GM12878 (cell line): ENCODE results near the gene PITPNC1.

ENCODE experiments used
- ASH2L ChIP-seq: fragments of 300-600, 200-600 bp; sonication (generic); IDR thresholded peaks from 2 replicates; pipeline ENCODE4 v1.6.1; 2017; ENCODE audit warnings: low read depth, mild to moderate bottlenecking, borderline replicate concordance
- DPF2 ChIP-seq: fragments of 450-650 bp; IDR thresholded peaks from 2 replicates; pipeline ENCODE4 v1.6.1; 2017; ENCODE audit warnings: mild to moderate bottlenecking
- EP300 ChIP-seq, 2 experiments: fragments of 150-350 bp in 1 of 2; IDR thresholded peaks; 2 replicates each; pipeline ENCODE4 v1.6.1; 2011 to 2012; ENCODE audit warnings: low read depth in 2 of 2, low read length in 2 of 2, borderline replicate concordance in 1 of 2, improper control_type of control experiment in 1 of 2, inconsistent platforms in 1 of 2; ENCODE audit not compliant: control insufficient read depth in 1 of 2
- EZH2 ChIP-seq: IDR thresholded peaks from 2 replicates; pipeline ENCODE4 v1.6.1; 2012; ENCODE audit warnings: low read depth, mild to moderate bottlenecking, control low read depth, inconsistent platforms, low read length, borderline replicate concordance; ENCODE audit not compliant: control insufficient read depth
- JUNB ChIP-seq: IDR thresholded peaks from 2 replicates; pipeline ENCODE4 v1.6.1; 2016; ENCODE audit warnings: antibody characterized with exemption, mild to moderate bottlenecking
- POLR2AphosphoS5 ChIP-seq: IDR thresholded peaks from 2 replicates; pipeline ENCODE4 v1.6.1; 2011; ENCODE audit warnings: mild to moderate bottlenecking, low read length, inconsistent platforms
- SIX5 ChIP-seq: IDR thresholded peaks from 2 replicates; pipeline ENCODE4 v1.6.1; 2011; ENCODE audit warnings: mild to moderate bottlenecking, low read depth, low read length, moderate library complexity; ENCODE audit not compliant: severe bottlenecking
- TARDBP ChIP-seq: IDR thresholded peaks from 2 replicates; pipeline ENCODE4 v1.6.1; 2016; ENCODE audit warnings: borderline replicate concordance
- ZNF384 ChIP-seq: IDR thresholded peaks from 2 replicates; pipeline ENCODE4 v1.6.1; 2012; ENCODE audit warnings: low read depth, mild to moderate bottlenecking, low read length, improper control_type of control experiment, borderline replicate concordance
- TF ChIP-seq, protein P1 (sequence below), 3 experiments: IDR thresholded peaks in 2 of 3; conservative IDR thresholded peaks in 1 of 3; 2 replicates each; pipeline ENCODE4 v1.5.1; 2011; ENCODE audit warnings: low read depth in 3 of 3, low read length in 3 of 3, mild to moderate bottlenecking in 3 of 3, control low read depth in 2 of 3, moderate library complexity in 2 of 3, inconsistent platforms in 1 of 3, mixed read lengths in 1 of 3; ENCODE audit not compliant: control insufficient read depth in 2 of 3, insufficient read depth in 1 of 3; ENCODE audit errors: extremely low read depth in 1 of 3
- TF ChIP-seq, protein P2 (sequence below): IDR thresholded peaks from 2 replicates; pipeline ENCODE4 v1.6.1; 2012; ENCODE audit warnings: mild to moderate bottlenecking, low read depth, low read length
- TF ChIP-seq, protein P3 (sequence below): IDR thresholded peaks from 2 replicates; pipeline ENCODE4 v1.6.1; 2012; ENCODE audit warnings: improper control_type of control experiment, low read depth, low read length; ENCODE audit not compliant: insufficient replicate concordance

DNA sequence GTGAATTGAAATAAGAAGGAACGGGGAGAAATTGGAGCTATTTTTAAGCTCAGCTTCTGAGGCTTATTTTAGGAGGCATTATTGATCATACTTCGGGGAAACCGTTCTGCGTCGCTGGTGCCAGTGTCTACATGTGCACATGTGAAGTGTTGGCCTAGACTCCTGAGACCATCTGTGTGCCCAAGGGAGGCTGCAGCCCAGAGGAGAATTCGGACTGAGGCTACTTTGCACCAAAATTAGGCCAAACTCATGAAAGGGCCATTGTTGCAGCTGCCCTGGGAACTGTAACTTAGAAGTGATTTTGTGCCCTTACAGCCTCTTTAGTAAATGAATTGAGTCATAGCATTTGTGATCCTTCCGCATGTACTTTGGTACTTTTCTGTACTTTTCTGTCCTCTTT, 238.7 kb downstream of the PITPNC1 start:
- TF ChIP-seq JUNB (no peak), EP300 (IDR thresholded peaks at IDR 0.05; ENCODE audit: borderline replicate concordance in 1 of 2, control insufficient read depth in 1 of 2, low read depth in 2 of 2, low read length in 2 of 2) (no peak), TARDBP (no peak), DPF2 (no peak), POLR2AphosphoS5 (no peak), ZNF384 (no peak), ASH2L (no peak), EZH2 (no peak), SIX5 (no peak)
- TF ChIP-seq, protein P1, sequence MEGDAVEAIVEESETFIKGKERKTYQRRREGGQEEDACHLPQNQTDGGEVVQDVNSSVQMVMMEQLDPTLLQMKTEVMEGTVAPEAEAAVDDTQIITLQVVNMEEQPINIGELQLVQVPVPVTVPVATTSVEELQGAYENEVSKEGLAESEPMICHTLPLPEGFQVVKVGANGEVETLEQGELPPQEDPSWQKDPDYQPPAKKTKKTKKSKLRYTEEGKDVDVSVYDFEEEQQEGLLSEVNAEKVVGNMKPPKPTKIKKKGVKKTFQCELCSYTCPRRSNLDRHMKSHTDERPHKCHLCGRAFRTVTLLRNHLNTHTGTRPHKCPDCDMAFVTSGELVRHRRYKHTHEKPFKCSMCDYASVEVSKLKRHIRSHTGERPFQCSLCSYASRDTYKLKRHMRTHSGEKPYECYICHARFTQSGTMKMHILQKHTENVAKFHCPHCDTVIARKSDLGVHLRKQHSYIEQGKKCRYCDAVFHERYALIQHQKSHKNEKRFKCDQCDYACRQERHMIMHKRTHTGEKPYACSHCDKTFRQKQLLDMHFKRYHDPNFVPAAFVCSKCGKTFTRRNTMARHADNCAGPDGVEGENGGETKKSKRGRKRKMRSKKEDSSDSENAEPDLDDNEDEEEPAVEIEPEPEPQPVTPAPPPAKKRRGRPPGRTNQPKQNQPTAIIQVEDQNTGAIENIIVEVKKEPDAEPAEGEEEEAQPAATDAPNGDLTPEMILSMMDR (IDR thresholded peaks at IDR 0.05 in 2 of 3, conservative IDR thresholded peaks at IDR 0.05 in 1 of 3; ENCODE audit: control insufficient read depth in 2 of 3, extremely low read depth in 1 of 3, insufficient read depth in 1 of 3, low read depth in 3 of 3, low read length in 3 of 3) = no peak
- TF ChIP-seq, protein P2, sequence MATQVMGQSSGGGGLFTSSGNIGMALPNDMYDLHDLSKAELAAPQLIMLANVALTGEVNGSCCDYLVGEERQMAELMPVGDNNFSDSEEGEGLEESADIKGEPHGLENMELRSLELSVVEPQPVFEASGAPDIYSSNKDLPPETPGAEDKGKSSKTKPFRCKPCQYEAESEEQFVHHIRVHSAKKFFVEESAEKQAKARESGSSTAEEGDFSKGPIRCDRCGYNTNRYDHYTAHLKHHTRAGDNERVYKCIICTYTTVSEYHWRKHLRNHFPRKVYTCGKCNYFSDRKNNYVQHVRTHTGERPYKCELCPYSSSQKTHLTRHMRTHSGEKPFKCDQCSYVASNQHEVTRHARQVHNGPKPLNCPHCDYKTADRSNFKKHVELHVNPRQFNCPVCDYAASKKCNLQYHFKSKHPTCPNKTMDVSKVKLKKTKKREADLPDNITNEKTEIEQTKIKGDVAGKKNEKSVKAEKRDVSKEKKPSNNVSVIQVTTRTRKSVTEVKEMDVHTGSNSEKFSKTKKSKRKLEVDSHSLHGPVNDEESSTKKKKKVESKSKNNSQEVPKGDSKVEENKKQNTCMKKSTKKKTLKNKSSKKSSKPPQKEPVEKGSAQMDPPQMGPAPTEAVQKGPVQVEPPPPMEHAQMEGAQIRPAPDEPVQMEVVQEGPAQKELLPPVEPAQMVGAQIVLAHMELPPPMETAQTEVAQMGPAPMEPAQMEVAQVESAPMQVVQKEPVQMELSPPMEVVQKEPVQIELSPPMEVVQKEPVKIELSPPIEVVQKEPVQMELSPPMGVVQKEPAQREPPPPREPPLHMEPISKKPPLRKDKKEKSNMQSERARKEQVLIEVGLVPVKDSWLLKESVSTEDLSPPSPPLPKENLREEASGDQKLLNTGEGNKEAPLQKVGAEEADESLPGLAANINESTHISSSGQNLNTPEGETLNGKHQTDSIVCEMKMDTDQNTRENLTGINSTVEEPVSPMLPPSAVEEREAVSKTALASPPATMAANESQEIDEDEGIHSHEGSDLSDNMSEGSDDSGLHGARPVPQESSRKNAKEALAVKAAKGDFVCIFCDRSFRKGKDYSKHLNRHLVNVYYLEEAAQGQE = no peak
- TF ChIP-seq, protein P3, sequence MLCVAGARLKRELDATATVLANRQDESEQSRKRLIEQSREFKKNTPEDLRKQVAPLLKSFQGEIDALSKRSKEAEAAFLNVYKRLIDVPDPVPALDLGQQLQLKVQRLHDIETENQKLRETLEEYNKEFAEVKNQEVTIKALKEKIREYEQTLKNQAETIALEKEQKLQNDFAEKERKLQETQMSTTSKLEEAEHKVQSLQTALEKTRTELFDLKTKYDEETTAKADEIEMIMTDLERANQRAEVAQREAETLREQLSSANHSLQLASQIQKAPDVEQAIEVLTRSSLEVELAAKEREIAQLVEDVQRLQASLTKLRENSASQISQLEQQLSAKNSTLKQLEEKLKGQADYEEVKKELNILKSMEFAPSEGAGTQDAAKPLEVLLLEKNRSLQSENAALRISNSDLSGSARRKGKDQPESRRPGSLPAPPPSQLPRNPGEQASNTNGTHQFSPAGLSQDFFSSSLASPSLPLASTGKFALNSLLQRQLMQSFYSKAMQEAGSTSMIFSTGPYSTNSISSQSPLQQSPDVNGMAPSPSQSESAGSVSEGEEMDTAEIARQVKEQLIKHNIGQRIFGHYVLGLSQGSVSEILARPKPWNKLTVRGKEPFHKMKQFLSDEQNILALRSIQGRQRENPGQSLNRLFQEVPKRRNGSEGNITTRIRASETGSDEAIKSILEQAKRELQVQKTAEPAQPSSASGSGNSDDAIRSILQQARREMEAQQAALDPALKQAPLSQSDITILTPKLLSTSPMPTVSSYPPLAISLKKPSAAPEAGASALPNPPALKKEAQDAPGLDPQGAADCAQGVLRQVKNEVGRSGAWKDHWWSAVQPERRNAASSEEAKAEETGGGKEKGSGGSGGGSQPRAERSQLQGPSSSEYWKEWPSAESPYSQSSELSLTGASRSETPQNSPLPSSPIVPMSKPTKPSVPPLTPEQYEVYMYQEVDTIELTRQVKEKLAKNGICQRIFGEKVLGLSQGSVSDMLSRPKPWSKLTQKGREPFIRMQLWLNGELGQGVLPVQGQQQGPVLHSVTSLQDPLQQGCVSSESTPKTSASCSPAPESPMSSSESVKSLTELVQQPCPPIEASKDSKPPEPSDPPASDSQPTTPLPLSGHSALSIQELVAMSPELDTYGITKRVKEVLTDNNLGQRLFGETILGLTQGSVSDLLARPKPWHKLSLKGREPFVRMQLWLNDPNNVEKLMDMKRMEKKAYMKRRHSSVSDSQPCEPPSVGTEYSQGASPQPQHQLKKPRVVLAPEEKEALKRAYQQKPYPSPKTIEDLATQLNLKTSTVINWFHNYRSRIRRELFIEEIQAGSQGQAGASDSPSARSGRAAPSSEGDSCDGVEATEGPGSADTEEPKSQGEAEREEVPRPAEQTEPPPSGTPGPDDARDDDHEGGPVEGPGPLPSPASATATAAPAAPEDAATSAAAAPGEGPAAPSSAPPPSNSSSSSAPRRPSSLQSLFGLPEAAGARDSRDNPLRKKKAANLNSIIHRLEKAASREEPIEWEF = no peak
